Left ventricle myocardium inferior (tissue), 1 donor: ENCODE data around the gene FGF22. TPM values are rescaled to one million over a fixed set of nuclear protein-coding genes. Genes with fewer than 3 reads are reported as not detected.

Experiments used
- DNase-seq: peaks from one replicate; pipeline ENCODE4 v3.0.0-alpha.2; 2020
- H3K27ac ChIP-seq: fragments of 200-600 bp; replicated peaks from 2 replicates; pipeline ENCODE4 v1.8.0; 2021
- H3K27me3 ChIP-seq: fragments of 200-600 bp; 2 replicates; pipeline ENCODE4 v1.8.0; 2021; ENCODE audit warnings: low read depth
- H3K36me3 ChIP-seq: fragments of 200-600 bp; 2 replicates; pipeline ENCODE4 v1.8.0; 2021
- H3K4me1 ChIP-seq: fragments of 200-600 bp; 2 replicates; pipeline ENCODE4 v1.8.0; 2021
- H3K4me3 ChIP-seq: fragments of 200-600 bp; 2 replicates; pipeline ENCODE4 v1.8.0; 2021; ENCODE audit warnings: mild to moderate bottlenecking, moderate library complexity
- H3K9me3 ChIP-seq: fragments of 200-600 bp; replicated peaks from 2 replicates; pipeline ENCODE4 v1.8.0; 2021
- intact Hi-C: fragments of 100-400 bp; cut with micrococcal nuclease; formaldehyde crosslinking; loops from one replicate; pipeline ENCODE4 v1.11.0; 2022
- total RNA-seq: library from RNA; stranded (reverse); fragmentation: NEBNext Ultra II Directional; extraction: Animal tissue kit (Norgen Biotek cat#: 25700); gene quantifications from one replicate; pipeline ENCODE4 v1.2.1, GENCODE V29; 2021
- TF ChIP-seq, protein P1 (sequence below): fragments of 200-600 bp; IDR thresholded peaks from 2 replicates; pipeline ENCODE4 v1.8.0; 2021; ENCODE audit warnings: antibody characterized with exemption, mild to moderate bottlenecking, borderline replicate concordance
- donor health status: DM: no; HTN: yes; CAD: no; lungs with severe emphysema.

FGF22 gene
- total RNA-seq, 1 donor from 2014 or later = not detected

DNA sequence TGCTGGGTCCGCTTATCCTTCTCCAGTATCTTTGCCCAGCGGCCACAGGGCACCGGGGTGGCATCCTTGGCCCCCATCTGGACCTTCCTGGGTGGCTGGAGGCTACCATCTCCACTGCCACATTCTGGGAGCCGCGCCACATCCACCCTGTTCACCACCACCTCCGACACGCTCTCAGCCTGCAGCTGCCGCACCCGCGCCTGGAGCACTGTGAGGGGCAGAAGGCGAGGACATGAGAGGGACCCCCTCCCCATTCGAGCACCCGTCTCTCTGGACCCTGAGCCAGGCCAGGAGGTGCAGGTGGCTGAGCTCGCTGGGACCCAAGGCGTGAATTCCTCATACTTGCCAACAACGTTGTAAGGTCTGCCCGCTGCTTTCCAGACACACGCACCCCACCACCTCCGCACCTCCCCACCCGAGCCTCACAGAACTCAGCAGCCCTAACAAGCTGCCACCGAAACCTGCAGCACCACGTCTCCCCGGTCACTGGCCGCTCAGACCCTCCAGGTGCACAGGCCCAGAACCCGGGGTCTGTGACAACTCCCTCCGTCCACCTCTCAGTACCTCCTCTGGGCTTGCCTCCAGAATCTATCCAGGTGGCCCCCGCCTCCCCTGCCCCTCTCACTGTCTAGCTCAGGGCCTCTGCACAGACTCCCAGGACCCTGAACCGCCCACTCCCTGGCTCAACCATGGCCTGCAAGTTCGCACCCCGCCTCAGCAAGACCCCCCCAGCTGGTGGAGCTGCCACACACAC is 9.5 kb upstream of the FGF22 start:
- Histone ChIP-seq H3K27ac (no peak overlapping the region), H3K4me3 (no peak overlapping the region), H3K4me1 (peaks cover 43% of the 10 kb centered on the region), H3K27me3 (no peaks in the 10 kb centered on the region), H3K9me3 (no peaks in the 10 kb centered on the region), H3K36me3 (peaks cover 42% of the 10 kb centered on the region)
- TF ChIP-seq, protein P1, sequence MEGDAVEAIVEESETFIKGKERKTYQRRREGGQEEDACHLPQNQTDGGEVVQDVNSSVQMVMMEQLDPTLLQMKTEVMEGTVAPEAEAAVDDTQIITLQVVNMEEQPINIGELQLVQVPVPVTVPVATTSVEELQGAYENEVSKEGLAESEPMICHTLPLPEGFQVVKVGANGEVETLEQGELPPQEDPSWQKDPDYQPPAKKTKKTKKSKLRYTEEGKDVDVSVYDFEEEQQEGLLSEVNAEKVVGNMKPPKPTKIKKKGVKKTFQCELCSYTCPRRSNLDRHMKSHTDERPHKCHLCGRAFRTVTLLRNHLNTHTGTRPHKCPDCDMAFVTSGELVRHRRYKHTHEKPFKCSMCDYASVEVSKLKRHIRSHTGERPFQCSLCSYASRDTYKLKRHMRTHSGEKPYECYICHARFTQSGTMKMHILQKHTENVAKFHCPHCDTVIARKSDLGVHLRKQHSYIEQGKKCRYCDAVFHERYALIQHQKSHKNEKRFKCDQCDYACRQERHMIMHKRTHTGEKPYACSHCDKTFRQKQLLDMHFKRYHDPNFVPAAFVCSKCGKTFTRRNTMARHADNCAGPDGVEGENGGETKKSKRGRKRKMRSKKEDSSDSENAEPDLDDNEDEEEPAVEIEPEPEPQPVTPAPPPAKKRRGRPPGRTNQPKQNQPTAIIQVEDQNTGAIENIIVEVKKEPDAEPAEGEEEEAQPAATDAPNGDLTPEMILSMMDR = no peak
- intact Hi-C loops = no loop called here
- no peak for DNase-seq

DNA sequence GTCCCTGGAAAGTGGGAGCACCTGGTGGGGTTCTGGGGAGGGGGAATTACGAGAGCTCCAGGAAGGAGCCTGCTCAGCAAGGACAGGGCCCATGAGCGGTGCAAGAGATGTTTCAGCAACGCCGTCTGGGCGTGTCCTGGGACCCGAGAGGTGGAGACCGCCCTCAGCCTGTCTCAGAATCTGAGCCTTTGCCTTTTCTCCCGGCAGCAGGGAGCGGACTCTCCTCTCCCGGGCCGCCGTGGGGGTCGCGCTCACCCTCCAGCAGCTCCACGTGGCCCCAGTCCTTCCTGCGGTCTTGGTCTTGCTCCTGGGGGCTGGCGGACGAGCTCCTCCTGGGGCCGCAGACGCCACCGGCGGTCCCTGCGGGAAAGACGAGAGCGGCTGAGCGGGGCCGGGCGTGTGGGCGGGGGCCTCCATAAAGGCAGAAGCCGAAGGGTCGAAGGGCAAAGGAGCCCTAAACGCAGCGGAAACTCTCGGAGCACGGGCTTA is 7.1 kb upstream of the FGF22 start:
- intact Hi-C loops = no loop called here
- Histone ChIP-seq H3K27me3 (no peaks in the 10 kb centered on the region), H3K9me3 (no peaks in the 10 kb centered on the region), H3K4me1 (peaks cover 43% of the 10 kb centered on the region), H3K4me3 (peak overlapping the region; percentile 85), H3K36me3 (peaks cover 27% of the 10 kb centered on the region), H3K27ac (peak overlapping the region; percentile 85)
- no peak for DNase-seq
- TF ChIP-seq, protein P1 = no peak

DNA sequence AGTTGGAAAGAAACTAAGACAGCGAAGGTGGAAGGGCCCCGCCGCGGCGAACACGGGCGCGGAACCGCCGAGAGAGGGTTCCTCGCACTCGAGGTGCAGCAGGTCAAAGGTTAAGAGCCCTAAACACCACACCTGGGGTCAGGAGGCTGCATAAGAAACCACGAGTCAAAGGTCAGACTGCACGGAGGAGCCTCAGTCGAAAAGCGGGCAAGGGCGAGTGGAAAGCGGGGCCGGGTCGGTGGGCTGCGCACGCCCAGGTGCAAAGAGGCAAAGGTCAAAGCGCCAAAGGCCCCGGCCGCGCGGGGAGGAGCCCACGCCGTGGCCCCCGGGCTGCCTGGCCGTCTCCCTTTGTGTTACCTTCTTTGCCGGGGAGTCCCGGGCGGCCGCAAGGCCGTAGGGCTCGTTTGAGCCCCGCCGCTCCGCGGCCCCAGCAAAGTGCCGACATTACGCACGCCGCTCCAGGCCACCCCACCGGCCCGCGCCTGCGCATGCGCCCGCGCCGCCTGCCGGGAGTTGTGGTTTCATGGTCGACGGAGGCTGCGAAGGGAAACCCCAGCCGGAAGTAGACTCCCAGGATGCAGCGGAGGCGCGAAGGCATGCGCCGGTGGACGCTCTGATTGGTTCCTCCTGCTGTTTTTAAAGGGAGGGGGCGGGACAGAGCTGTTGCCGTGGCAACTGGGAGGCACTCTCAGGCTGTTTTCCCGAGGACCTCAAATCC is 6.5 kb upstream of the FGF22 start, which contains the start of gene POLRMT:
POLRMT (minus strand) TSS at position 470 of the 718 bp plus-strand sequence; CDS start at position 445, 25 bp downstream.
- DNase-seq = peak; percentile 98
- intact Hi-C loops = no loop called here
- Histone ChIP-seq H3K36me3 (peaks cover 21% of the 10 kb centered on the region), H3K4me1 (peaks cover 43% of the 10 kb centered on the region), H3K27ac (peak within 1 kb of the TSS; percentile 85), H3K27me3 (no peaks in the 10 kb centered on the region), H3K9me3 (no peaks in the 10 kb centered on the region), H3K4me3 (peak within 1 kb of the TSS; percentile 85)
- TF ChIP-seq, protein P1 = peak; percentile 44

DNA sequence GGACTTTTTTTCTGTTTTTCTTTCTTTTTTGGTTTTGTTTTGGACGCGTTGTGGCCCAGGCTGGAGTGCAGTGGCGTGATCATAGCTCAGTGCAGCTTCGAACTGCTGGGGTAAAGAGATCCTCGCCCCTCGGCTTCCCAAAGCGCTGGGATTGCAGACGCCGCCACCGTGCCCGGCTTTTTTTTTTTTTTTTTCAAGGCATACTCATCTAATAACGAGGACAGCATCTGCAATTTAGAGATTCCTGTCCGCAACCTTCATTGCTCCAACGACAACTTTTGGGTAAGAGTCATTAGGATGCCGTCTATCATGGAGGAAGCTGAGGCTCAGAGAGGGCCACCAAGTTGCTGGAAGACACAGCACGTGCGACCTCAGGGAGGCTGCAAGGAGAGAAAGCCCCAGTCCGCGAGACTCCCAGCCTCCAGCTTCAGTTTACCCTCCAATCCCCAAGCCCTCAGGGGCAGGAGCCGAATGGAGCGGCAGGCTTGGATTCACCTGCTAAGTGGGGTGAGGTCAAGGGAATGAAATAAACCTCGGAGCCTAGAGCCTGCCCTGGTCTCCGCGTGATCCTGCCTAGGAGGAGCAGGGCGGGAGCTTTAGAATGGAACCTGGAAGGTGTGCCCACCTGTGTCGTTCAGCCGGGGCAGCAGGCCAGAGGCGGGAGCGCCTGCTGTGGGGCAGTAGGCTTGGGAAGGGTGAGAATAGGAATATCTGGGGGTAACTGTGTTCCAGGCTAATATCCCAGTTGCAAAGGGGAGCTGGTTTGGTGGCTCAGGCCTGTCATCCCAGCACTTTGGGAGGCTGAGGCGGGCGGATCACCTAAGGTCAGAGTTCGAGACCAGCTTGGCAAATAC is 5.7 kb upstream of the FGF22 start:
- no peak for DNase-seq
- Histone ChIP-seq H3K4me3 (peak overlapping the region; percentile 85), H3K27me3 (no peaks in the 10 kb centered on the region), H3K36me3 (peaks cover 13% of the 10 kb centered on the region), H3K9me3 (no peaks in the 10 kb centered on the region), H3K27ac (peak overlapping the region; percentile 85), H3K4me1 (peaks cover 49% of the 10 kb centered on the region)
- TF ChIP-seq, protein P1 = no peak
- intact Hi-C loops = no loop called here
